ENCODE measurements around the gene PLCD3.

PLCD3 gene

GRCh38 chr17:45146890-45147580, 14.7 kb upstream of the PLCD3 start:
- peaks cover 36% of the 10 kb centered on the region for H3K27me3 ChIP-seq (ENCODE audit: control insufficient read depth, low read length)

GRCh38 chr17:45146592-45146889, 14.2 kb upstream of the PLCD3 start:
- Histone ChIP-seq H4K20me1 (ENCODE audit: control insufficient read depth, insufficient read depth, low read depth, low read length) (peaks cover 8% of the 10 kb centered on the region), H3K36me3 (ENCODE audit: control insufficient read depth, low read length) (peaks cover 7% of the 10 kb centered on the region; the same call in 1 of the 2 replicates), H3F3A (ENCODE audit: control insufficient read depth, insufficient read depth) (peaks cover 16% of the 10 kb centered on the region), H3K4me1 (ENCODE audit: control insufficient read depth, low read length) (peaks cover 50% of the 10 kb centered on the region), H3K4me3 (ENCODE audit: low read length) (peak overlapping the region; percentile 84), H3K9me2 (replicated peaks; ENCODE audit: control insufficient read depth, low read length) (no peaks in the 10 kb centered on the region), H3K9me3 (ENCODE audit: control insufficient read depth, insufficient read depth, low read length) (no peaks in the 10 kb centered on the region), H3K79me2 (ENCODE audit: control insufficient read depth, low read length) (peaks cover 17% of the 10 kb centered on the region), H3K27me3 (ENCODE audit: control insufficient read depth, low read length) (peaks cover 36% of the 10 kb centered on the region), H3K27ac (ENCODE audit: low read depth, low read length) (no peak overlapping the region), H3K4me2 (ENCODE audit: low read length) (peak overlapping the region; percentile 80)
- TF ChIP-seq EZH2phosphoT487 (IDR thresholded peaks at IDR 0.05; ENCODE audit: borderline replicate concordance, low read length) (no peak), CTCF (IDR thresholded peaks at IDR 0.05; ENCODE audit: low read depth, low read length, poor library complexity, severe bottlenecking) (no peak)

More at GRCh38 chr17:45146890-45147580, 14.7 kb upstream of the PLCD3 start:
- Histone ChIP-seq H3K79me2 (ENCODE audit: control insufficient read depth, low read length) (peaks cover 17% of the 10 kb centered on the region), H3K9me2 (replicated peaks; ENCODE audit: control insufficient read depth, low read length) (no peaks in the 10 kb centered on the region), H3K4me3 (ENCODE audit: low read length) (peak overlapping the region; percentile 84), H3K4me1 (ENCODE audit: control insufficient read depth, low read length) (peaks cover 53% of the 10 kb centered on the region), H3K36me3 (ENCODE audit: control insufficient read depth, low read length) (peaks cover 7% of the 10 kb centered on the region; the same call in 1 of the 2 replicates), H3K4me2 (ENCODE audit: low read length) (peak overlapping the region; percentile 80), H4K20me1 (ENCODE audit: control insufficient read depth, insufficient read depth, low read depth, low read length) (peaks cover 11% of the 10 kb centered on the region), H3K27ac (ENCODE audit: low read depth, low read length) (peak overlapping the region; percentile 85), H3F3A (ENCODE audit: control insufficient read depth, insufficient read depth) (peaks cover 18% of the 10 kb centered on the region), H3K9me3 (ENCODE audit: control insufficient read depth, insufficient read depth, low read length) (no peaks in the 10 kb centered on the region)
- no peak for TF ChIP-seq CTCF (IDR thresholded peaks at IDR 0.05; ENCODE audit: low read depth, low read length, poor library complexity, severe bottlenecking)
- no peak for TF ChIP-seq EZH2phosphoT487 (IDR thresholded peaks at IDR 0.05; ENCODE audit: borderline replicate concordance, low read length)

DNA sequence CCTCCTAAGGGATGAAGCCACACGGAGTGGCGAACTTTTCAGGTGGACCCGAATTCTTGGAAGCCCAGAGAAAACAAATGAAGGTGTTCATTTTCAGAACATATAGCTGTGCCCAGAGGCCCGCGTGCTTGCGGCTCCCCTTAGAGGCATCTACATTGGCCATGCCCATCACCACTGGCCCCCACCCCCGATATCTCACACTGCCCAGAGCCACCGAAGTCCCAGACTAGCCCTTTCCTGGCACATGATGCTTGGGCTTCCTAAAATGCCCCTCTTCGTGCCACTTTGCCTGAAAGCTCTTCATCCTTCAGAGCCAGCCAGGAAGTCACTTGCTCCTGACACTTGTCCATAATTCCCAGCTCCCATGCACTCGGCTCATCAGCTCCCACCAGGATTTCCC, 13.9 kb upstream of the PLCD3 start:
- peaks cover 8% of the 10 kb centered on the region for H4K20me1 ChIP-seq (ENCODE audit: control insufficient read depth, insufficient read depth, low read depth, low read length)
- H3K27ac ChIP-seq (ENCODE audit: low read depth, low read length) = no peak overlapping the region
- TF ChIP-seq EZH2phosphoT487 (IDR thresholded peaks at IDR 0.05; ENCODE audit: borderline replicate concordance, low read length) (no peak), CTCF (IDR thresholded peaks at IDR 0.05; ENCODE audit: low read depth, low read length, poor library complexity, severe bottlenecking) (no peak)
- peaks cover 36% of the 10 kb centered on the region for H3K27me3 ChIP-seq (ENCODE audit: control insufficient read depth, low read length)
- H3F3A ChIP-seq (ENCODE audit: control insufficient read depth, insufficient read depth) = peaks cover 12% of the 10 kb centered on the region
- no peaks in the 10 kb centered on the region for H3K9me3 ChIP-seq (ENCODE audit: control insufficient read depth, insufficient read depth, low read length)
- H3K79me2 ChIP-seq (ENCODE audit: control insufficient read depth, low read length) = peaks cover 17% of the 10 kb centered on the region
- H3K4me2 ChIP-seq (ENCODE audit: low read length) = peak overlapping the region; percentile 80
- peaks cover 46% of the 10 kb centered on the region for H3K4me1 ChIP-seq (ENCODE audit: control insufficient read depth, low read length)
- no peaks in the 10 kb centered on the region for H3K9me2 ChIP-seq (replicated peaks; ENCODE audit: control insufficient read depth, low read length)
- H3K4me3 ChIP-seq (ENCODE audit: low read length) = no peak overlapping the region
- peaks cover 7% of the 10 kb centered on the region; the same call in 1 of the 2 replicates for H3K36me3 ChIP-seq (ENCODE audit: control insufficient read depth, low read length)

Measured in DOHH2 (cell line).